Progenitor cell of endocrine pancreas (in vitro differentiated cells): ENCODE results near the gene SNTG2. TPM values are rescaled to one million over a fixed set of nuclear protein-coding genes. Genes with fewer than 3 reads are reported as not detected.
"Not testable (repeated sequence)": the region's sequence is repeated elsewhere in the genome, so short reads cannot be mapped to it uniquely, and the experiment has no call there.

Experiments
- DNase-seq: peaks from one replicate; pipeline ENCODE4 v3.0.0; 2021; ENCODE audit warnings: low spot score; ENCODE audit not compliant: unreplicated experiment
- H3K27ac Mint-ChIP-seq: 2 replicates; pipeline ENCODE4 v1.8.0; 2021; ENCODE audit warnings: mild to moderate bottlenecking, moderate library complexity, mixed read lengths
- H3K27me3 Mint-ChIP-seq: 2 replicates; pipeline ENCODE4 v1.8.0; 2021; ENCODE audit warnings: mixed read lengths
- H3K36me3 Mint-ChIP-seq: 2 replicates; pipeline ENCODE4 v1.8.0; 2022; ENCODE audit warnings: mixed read lengths; ENCODE audit not compliant: insufficient read depth
- H3K4me1 Mint-ChIP-seq: 2 replicates; pipeline ENCODE4 v1.8.0; 2021; ENCODE audit warnings: low read depth, mixed read lengths
- H3K4me3 Mint-ChIP-seq: 2 replicates; pipeline ENCODE4 v1.8.0; 2021; ENCODE audit warnings: low read depth, mild to moderate bottlenecking, moderate library complexity, mixed read lengths
- H3K9me3 Mint-ChIP-seq: 2 replicates; pipeline ENCODE4 v1.8.0; 2021; ENCODE audit warnings: low read depth, mixed read lengths
- total RNA-seq: library from RNA; stranded (reverse); gene quantifications from 2 replicates; pipeline ENCODE4 v1.2.1, GENCODE V29; 2021
- TF ChIP-seq, protein P1 (sequence below): fragments of 200-600 bp; sonication (generic); IDR thresholded peaks from one replicate; pipeline ENCODE4 v1.5.0; 2021; ENCODE audit warnings: antibody characterized with exemption, mild to moderate bottlenecking; ENCODE audit not compliant: unreplicated experiment

The SNTG2 gene
- total RNA-seq, 1 donor from 2014 or later, result 0.50 TPM

DNA sequence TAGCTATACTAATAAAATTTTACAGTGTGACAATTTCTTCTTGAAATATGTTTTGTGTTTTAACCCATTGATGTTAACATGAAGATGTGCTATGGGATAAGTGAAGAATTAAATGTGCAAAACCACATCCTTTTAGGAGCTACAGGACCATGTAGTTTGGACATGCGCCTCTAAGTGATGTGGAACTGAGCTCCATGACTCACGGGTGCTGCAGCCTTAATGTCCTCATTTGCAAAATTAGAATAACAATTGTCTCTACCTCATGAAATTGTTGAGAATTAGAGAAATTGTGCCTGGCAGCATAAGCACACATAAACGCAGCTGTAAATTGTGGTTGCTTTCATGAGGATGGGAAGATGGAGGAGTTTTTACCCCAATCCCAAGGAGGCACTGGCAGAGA is 431.0 kb downstream of the SNTG2 start:
- Mint-ChIP-seq H3K4me3 (no peak overlapping the region), H3K9me3 (peaks cover 12% of the 10 kb centered on the region), H3K4me1 (no peaks in the 10 kb centered on the region), H3K27ac (no peak overlapping the region), H3K36me3 (no peaks in the 10 kb centered on the region), H3K27me3 (peaks cover 3% of the 10 kb centered on the region)
- TF ChIP-seq, protein P1, sequence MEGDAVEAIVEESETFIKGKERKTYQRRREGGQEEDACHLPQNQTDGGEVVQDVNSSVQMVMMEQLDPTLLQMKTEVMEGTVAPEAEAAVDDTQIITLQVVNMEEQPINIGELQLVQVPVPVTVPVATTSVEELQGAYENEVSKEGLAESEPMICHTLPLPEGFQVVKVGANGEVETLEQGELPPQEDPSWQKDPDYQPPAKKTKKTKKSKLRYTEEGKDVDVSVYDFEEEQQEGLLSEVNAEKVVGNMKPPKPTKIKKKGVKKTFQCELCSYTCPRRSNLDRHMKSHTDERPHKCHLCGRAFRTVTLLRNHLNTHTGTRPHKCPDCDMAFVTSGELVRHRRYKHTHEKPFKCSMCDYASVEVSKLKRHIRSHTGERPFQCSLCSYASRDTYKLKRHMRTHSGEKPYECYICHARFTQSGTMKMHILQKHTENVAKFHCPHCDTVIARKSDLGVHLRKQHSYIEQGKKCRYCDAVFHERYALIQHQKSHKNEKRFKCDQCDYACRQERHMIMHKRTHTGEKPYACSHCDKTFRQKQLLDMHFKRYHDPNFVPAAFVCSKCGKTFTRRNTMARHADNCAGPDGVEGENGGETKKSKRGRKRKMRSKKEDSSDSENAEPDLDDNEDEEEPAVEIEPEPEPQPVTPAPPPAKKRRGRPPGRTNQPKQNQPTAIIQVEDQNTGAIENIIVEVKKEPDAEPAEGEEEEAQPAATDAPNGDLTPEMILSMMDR, result no peak
- no peak for DNase-seq

DNA sequence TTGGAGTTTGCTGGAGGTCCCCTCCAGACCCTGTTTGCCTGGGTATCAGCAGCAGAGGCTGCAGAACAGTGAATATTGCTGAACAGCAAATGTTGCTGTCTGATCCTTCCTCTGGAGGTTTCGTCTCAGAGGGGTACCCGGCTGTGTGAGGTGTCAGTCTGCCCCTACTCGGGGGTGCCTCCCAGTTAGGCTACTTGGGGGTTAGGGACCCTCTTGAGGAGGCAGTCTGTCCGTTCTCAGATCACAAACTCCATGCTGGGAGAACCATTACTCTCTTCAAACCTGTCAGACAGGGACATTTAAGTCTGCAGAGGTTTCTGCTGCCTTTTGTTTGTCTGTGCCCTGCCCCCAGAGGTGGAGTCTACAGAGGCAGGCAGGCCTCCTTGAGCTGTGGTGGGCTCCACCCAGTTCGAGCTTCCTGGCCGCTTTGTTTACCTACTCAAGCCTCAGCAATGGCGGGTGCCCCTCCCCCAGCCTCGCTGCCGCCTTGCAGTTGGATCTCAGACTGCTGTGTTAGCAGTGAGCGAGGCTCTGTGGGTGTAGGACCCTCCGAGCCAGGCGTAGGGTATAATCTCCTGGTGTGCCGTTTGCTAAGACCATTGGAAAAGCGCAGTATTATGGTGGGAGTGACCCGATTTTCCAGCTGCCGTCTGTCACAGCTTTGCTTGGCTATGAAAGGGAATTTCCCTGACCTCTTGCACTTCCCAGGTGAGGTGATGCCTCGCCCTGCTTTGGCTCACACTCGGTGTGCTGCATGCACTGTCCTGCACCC is 437.5 kb downstream of the SNTG2 start:
- not testable (repeated sequence) for DNase-seq

DNA sequence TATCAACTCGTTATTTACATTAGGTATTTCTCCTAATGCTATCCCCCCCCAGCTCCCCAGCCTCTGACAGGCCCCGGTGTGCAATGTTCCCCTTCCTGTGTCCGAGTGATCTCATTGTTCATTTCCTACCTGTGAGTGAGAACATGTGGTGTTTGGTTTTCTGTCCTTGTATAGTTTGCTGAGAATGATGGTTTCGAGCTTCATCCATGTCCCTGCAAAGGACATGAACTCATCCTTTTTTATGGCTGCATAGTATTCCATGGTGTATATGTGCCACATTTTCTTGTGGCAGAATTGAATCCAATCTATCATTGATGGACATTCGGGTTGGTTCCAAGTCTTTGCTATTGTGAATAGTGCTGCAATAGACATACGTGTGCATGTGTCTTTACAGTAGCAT is 439.5 kb downstream of the SNTG2 start:
- H3K9me3 Mint-ChIP-seq, result peaks cover 23% of the 10 kb centered on the region
- not testable (repeated sequence) for H3K4me3 Mint-ChIP-seq, H3K4me1 Mint-ChIP-seq, H3K36me3 Mint-ChIP-seq, H3K27me3 Mint-ChIP-seq, H3K27ac Mint-ChIP-seq, DNase-seq

More for the DNA sequence above, 437.5 kb downstream of the SNTG2 start:
- not testable (repeated sequence) for H3K4me1 Mint-ChIP-seq, H3K36me3 Mint-ChIP-seq, H3K27me3 Mint-ChIP-seq
- Mint-ChIP-seq H3K4me3 (peak overlapping the region; percentile 58), H3K9me3 (peaks cover 28% of the 10 kb centered on the region), H3K27ac (peak overlapping the region; percentile 74)

DNA sequence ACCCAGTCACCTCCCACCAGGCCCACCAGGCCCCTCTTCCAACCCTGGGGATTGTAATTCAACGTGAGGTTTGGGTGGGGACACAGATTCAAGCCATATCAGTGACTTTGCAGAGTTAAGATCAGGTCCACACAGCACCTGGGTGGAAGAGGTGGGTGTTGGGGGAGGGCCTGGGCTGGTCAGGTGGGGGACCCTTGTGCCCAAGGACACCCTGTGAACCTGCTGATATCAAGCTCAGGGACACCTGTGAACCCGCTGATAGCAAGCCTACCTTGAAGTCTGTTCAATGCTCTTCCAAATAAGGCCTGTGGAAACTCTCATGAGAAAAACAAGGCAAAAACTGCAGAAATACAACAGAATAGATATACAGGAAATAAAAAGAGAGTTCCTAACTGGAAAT is 442.7 kb downstream of the SNTG2 start:
- no peak overlapping the region for H3K4me3 Mint-ChIP-seq
- H3K27me3 Mint-ChIP-seq, result peaks cover 3% of the 10 kb centered on the region
- H3K27ac Mint-ChIP-seq, result no peak overlapping the region
- no peak for DNase-seq
- peaks cover 8% of the 10 kb centered on the region for H3K4me1 Mint-ChIP-seq
- H3K36me3 Mint-ChIP-seq, result peaks cover 3% of the 10 kb centered on the region
- peaks cover 11% of the 10 kb centered on the region for H3K9me3 Mint-ChIP-seq
- TF ChIP-seq, protein P1, result no peak

DNA sequence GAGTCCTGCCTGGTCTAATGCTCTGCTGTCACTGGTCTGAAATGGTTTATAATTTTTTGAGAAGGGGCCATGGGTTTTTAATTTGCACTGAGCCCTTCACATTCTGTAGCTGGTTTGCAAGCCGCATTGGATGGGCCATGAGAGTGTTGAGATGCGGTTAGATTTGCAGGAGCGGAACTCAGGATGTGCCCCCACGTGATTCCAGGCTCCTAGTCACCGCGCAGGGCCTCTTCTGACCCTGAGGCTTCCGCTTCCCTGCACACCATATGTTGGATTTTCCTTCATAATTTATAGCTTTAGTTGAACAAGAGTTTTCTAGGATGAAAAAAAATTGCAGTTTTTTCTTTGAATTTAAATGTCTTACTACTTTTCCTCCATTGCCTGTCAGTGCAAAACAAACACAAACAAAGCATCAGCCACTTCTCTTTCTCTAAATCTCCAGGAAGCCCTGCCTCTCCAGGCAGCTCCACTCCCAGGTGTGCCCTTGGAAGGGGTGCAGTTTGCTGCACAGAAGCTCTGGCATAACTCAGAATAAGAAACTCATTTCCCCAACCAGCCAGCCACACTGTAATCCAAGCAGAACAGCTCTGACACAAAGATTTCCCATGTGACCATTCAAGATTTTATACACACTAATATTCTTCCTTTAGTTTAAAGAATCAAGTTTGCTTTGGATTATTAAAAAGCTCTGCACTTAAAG is 444.2 kb downstream of the SNTG2 start:
- no peak overlapping the region for H3K4me3 Mint-ChIP-seq
- H3K4me1 Mint-ChIP-seq, result no peaks in the 10 kb centered on the region
- H3K27me3 Mint-ChIP-seq, result peaks cover 6% of the 10 kb centered on the region
- DNase-seq, result no peak
- no peak overlapping the region for H3K27ac Mint-ChIP-seq
- H3K36me3 Mint-ChIP-seq, result no peaks in the 10 kb centered on the region
- peaks cover 3% of the 10 kb centered on the region for H3K9me3 Mint-ChIP-seq
- TF ChIP-seq, protein P1, result no peak

DNA sequence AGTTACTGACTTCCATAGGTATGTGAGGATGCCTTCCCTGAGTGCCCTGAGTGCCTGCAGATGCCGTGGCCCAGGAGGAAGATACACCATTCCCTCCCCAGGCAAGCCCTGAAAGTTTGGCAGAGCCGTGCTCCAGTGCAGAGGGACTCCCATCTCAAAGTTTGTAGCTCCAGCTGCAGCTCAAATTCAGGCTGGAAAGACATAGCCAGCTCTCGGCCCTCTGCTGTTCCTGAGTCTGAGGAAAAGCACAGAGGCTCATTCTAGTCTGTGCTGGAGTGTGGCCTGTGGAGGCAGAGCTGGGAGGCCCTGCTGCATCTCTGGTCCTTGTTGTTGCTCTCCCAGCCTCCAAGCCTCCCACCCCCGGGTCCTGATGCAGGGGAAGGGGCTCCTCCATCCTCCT is 446.7 kb downstream of the SNTG2 start:
- Mint-ChIP-seq H3K4me1 (no peaks in the 10 kb centered on the region), H3K27ac (no peak overlapping the region), H3K36me3 (no peaks in the 10 kb centered on the region), H3K4me3 (no peak overlapping the region), H3K27me3 (peaks cover 6% of the 10 kb centered on the region), H3K9me3 (no peaks in the 10 kb centered on the region)
- TF ChIP-seq, protein P1, result no peak
- no peak for DNase-seq
